Colonic mucosa (tissue), 4 donors: Measurements from ENCODE around the gene EEF2K. TPM values are rescaled to one million over a fixed set of nuclear protein-coding genes. Genes with fewer than 3 reads are reported as not detected.

Experiments used
- DNase-seq: peaks from one replicate; pipeline ENCODE4 v3.0.0-alpha.2; 2020
- H3K27ac ChIP-seq: fragments of 200-600 bp; one replicate; pipeline ENCODE4 v1.8.0; 2021
- H3K27me3 ChIP-seq: fragments of 200-600 bp; one replicate; pipeline ENCODE4 v1.8.0; 2021
- H3K36me3 ChIP-seq: fragments of 200-600 bp; one replicate; pipeline ENCODE4 v1.8.0; 2021
- H3K4me1 ChIP-seq: fragments of 200-600 bp; one replicate; pipeline ENCODE4 v1.8.0; 2021; ENCODE audit warnings: mild to moderate bottlenecking
- H3K4me3 ChIP-seq: fragments of 200-600 bp; one replicate; pipeline ENCODE4 v1.8.0; 2021
- H3K9ac ChIP-seq, 2 donors: one replicate each; pipeline ENCODE4 v1.7.0; 2013; ENCODE audit warnings: control low read depth in 2 of 2, low read depth in 2 of 2, low read length in 2 of 2
- H3K9me3 ChIP-seq: fragments of 200-600 bp; one replicate; pipeline ENCODE4 v1.8.0; 2021
- intact Hi-C: fragments of 100-400 bp; cut with DNase I; formaldehyde crosslinking; loops from one replicate; pipeline ENCODE4 v1.14.1; 2022
- total RNA-seq, 2 donors: library from RNA; stranded (reverse); fragmentation: NEBNext Ultra II Directional in 1 of 2; extraction: Animal tissue kit (Norgen Biotek cat#: 25700) in 1 of 2; gene quantifications; one replicate each; pipeline ENCODE4 v1.2.1, GENCODE V29; 2021
- TF ChIP-seq, protein P1 (sequence below): fragments of 200-600 bp; IDR thresholded peaks from one replicate; pipeline ENCODE4 v1.8.0; 2022; ENCODE audit warnings: antibody characterized with exemption, mild to moderate bottlenecking
- donor health status: healthy.
- donor health status: DM: no; HTN: no; CAD: no.
- donor health status: DM: no; HTN: no; CAD: no.

Gene EEF2K
- total RNA-seq, 2 donors from 2014 or later, result 25.8 to 53.4 TPM

GRCh38 chr16:22311520-22311919, 105.4 kb downstream of the EEF2K start:
- Histone ChIP-seq H3K36me3 (peaks cover 6% of the 10 kb centered on the region), H3K4me3 (no peak overlapping the region), H3K27ac (no peak overlapping the region), H3K27me3 (no peaks in the 10 kb centered on the region), H3K4me1 (no peaks in the 10 kb centered on the region), H3K9ac (no peak overlapping the region), H3K9me3 (no peaks in the 10 kb centered on the region)
- intact Hi-C loops, result no loop called here
- TF ChIP-seq, protein P1, sequence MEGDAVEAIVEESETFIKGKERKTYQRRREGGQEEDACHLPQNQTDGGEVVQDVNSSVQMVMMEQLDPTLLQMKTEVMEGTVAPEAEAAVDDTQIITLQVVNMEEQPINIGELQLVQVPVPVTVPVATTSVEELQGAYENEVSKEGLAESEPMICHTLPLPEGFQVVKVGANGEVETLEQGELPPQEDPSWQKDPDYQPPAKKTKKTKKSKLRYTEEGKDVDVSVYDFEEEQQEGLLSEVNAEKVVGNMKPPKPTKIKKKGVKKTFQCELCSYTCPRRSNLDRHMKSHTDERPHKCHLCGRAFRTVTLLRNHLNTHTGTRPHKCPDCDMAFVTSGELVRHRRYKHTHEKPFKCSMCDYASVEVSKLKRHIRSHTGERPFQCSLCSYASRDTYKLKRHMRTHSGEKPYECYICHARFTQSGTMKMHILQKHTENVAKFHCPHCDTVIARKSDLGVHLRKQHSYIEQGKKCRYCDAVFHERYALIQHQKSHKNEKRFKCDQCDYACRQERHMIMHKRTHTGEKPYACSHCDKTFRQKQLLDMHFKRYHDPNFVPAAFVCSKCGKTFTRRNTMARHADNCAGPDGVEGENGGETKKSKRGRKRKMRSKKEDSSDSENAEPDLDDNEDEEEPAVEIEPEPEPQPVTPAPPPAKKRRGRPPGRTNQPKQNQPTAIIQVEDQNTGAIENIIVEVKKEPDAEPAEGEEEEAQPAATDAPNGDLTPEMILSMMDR, result no peak
- no peak for DNase-seq

- Histone ChIP-seq H3K4me3 (no peak overlapping the region), H3K9ac (no peak overlapping the region), H3K9me3 (no peaks in the 10 kb centered on the region), H3K36me3 (peaks cover 10% of the 10 kb centered on the region), H3K4me1 (no peaks in the 10 kb centered on the region), H3K27ac (no peak overlapping the region), H3K27me3 (no peaks in the 10 kb centered on the region)
- no peak for DNase-seq
- intact Hi-C loops, result no loop called here
- TF ChIP-seq, protein P1, result no peak
These were observed 107.1 kb downstream of the EEF2K start for GRCh38 chr16:22312897-22313781.

- Histone ChIP-seq H3K9ac (no peak overlapping the region), H3K36me3 (peaks cover 10% of the 10 kb centered on the region), H3K27ac (no peak overlapping the region), H3K27me3 (no peaks in the 10 kb centered on the region), H3K9me3 (no peaks in the 10 kb centered on the region), H3K4me1 (no peaks in the 10 kb centered on the region), H3K4me3 (no peak overlapping the region)
- TF ChIP-seq, protein P1, result no peak
- intact Hi-C loops, result no loop called here
- no peak for DNase-seq
These were observed 107.9 kb downstream of the EEF2K start for GRCh38 chr16:22313876-22314470.

- Histone ChIP-seq H3K9ac (no peak overlapping the region), H3K36me3 (peaks cover 10% of the 10 kb centered on the region), H3K4me1 (no peaks in the 10 kb centered on the region), H3K9me3 (no peaks in the 10 kb centered on the region), H3K4me3 (no peak overlapping the region), H3K27me3 (no peaks in the 10 kb centered on the region), H3K27ac (no peak overlapping the region)
- TF ChIP-seq, protein P1, result no peak
- intact Hi-C loops, result no loop called here
- DNase-seq, result no peak
These were observed 108.9 kb downstream of the EEF2K start for GRCh38 chr16:22314661-22315626.

- Histone ChIP-seq H3K27ac (no peak overlapping the region), H3K4me3 (no peak overlapping the region), H3K27me3 (no peaks in the 10 kb centered on the region), H3K4me1 (no peaks in the 10 kb centered on the region), H3K9ac (no peak overlapping the region), H3K36me3 (peaks cover 10% of the 10 kb centered on the region), H3K9me3 (no peaks in the 10 kb centered on the region)
- TF ChIP-seq, protein P1, result no peak
- no peak for DNase-seq
- intact Hi-C loops, result no loop called here
These were observed 109.9 kb downstream of the EEF2K start for GRCh38 chr16:22315979-22316378.
